GM18867 (cell line): Measurements from ENCODE around the gene CASP1.
"Not testable (repeated sequence)": the region's sequence is repeated elsewhere in the genome, so short reads cannot be mapped to it uniquely, and the experiment has no call there.

Experiments used
- ATAC-seq: cut with Tn5 transposase; IDR thresholded peaks from one replicate; pipeline ENCODE4 v1.9.1; 2021; ENCODE audit warnings: mild to moderate bottlenecking, moderate library complexity; ENCODE audit not compliant: unreplicated experiment

The CASP1 gene

DNA sequence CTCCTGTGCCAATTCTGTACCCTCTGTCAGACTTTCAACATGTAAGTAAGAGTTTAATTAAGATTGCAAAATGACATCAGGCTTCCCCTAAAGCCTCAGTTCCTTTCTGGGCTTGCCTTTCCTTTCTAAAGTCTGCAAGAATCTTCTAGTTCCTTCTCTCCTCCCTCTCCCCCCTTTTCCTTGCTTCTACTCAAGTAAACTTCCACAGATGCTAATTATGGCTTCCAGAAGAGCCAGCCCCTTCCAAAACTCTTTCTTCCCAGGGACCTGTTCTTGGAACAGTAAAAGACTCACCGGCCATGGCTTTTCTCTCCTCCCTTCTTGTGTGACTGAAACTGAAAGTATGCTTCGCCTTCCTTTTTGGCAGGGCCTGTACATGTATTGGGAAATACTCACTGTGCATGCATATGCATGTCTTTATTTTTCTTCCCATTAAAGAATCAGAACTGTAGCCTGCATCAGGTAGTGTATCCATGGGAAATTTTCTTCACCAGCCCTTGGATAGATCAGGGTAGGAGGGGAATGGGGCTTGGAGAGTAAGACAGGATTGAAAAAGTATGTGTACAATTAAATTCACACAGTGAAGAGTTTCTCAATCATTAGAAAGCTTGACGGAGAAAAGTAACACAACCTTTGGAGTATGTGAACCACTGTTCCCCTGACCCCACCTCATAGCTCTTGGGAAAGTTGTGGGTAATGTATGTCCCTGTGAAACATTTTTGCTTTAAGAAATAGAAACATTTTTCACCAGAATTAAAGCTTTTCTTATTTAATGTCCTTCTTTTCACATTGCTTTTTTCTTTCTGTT lies at the start of gene CASP1:
Gene CASP1, minus strand, starts transcription at position 332 of the 808 bp plus-strand sequence. Its CDS starts 31 bp downstream, at position 301.
- peak; percentile 89 for ATAC-seq

DNA sequence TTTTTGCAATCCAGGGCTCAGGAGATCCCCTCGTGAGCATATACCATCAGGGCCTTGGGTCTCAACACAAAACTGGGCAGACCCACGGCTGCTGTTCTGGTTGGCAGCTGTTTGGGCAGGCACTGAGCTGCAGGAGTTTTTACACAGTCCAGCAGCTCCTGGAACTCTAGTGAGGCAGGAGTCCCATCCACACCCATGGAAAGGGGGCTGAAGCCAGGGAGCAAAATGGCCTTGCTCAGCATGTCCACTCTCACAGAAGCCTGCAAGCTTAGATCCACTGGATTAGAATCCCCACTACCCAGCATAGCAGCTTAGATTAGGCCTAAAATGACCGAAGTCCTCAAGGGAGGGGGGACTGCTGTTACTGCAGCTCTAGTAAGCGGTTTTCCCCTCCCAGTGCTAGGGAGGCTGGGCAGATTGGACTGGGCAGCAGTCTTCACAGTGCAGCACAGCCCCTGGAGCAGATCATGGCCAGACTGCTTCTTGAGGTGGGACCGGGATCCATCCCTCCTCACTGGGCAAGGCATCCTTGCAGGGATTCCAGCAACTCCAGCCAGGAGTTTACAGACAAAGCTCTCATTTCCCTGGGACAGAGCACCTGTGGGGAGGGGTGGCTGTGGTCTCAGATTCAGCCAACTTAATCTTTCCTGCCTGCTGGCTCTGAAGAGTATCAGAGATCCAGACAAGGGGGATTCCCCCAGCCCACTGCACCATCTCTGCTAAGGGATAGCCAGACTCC lies 46.6 kb upstream of the CASP1 start:
- ATAC-seq, result no peak

DNA sequence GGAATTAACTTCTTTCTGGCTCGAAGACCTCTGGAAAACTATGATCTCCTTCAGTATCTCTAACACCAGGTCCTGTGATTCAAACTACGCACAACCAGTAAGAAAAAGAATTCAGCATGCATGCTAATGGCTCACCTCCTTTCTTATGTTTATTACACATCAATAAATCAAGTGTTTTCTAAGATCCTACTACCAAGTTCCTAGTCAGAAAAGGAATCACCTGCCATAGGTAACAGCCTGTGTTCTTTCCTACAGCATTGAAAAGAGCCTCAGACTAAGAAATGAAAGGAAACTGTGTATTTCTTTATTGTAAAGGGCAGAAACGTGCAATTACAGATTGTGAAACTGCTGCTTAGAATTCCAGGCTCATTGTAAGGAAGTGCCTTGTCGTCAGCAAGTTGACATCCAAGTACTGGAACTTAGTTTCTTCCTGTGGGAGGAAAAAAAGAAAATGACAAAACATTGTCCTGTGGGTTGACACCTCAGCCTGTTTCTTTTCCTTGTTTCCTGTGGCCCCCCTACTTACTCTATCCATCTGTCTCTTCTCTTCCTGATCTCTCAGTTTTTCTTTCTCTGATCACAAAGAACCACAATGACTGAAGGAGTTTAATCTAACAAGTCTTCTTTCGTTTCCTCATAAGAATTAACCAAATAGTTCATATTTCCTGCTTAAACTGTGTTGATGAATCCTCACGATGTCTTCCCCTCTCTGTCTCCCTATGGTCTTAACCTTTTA lies 45.4 kb upstream of the CASP1 start:
- not testable (repeated sequence) for ATAC-seq

DNA sequence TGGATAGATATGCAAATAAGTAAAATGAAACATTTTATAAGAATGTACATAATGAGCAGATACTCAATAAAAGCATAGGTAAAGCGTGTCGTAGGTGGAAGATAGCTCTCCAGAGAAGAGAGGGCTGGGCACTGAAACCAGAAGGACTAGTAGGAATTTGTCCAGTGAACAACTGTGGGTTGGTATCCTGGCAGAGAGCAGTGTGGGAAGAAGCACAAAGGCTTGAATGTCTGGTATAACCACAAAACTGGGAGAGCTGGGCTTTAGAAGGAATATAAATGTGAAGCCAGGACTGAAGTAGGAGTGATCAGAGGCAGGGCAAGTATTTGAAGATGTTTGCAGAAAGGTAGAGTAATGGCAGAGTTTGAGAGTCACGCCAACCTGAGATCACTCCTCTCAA lies 43.3 kb upstream of the CASP1 start:
- no peak for ATAC-seq

GRCh38 chr11:105077141-105077790 lies 42.3 kb upstream of the CASP1 start:
- ATAC-seq, result peak; percentile 56

DNA sequence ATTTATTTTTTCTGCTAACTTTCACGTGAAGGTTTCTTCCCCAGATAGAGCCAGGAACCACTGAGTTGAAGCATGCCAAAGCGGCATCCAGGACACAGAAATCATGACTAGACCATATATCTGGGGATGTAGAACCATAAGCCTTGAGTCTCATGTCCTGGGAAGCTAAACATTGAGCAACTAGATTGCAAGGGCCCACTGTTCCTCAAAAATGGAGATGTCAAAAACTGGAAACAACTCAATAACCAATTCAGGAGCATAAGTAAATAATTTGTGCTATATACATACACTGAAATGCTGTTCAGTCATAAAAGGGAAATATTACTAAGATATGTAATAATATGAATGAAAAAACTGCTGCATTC lies 39.2 kb upstream of the CASP1 start:
- no peak for ATAC-seq

- no peak for ATAC-seq
Observed at GRCh38 chr11:105073456-105074165, 38.7 kb upstream of the CASP1 start.

GRCh38 chr11:105072080-105072479 lies 37.1 kb upstream of the CASP1 start:
- ATAC-seq, result not testable (repeated sequence)

- no peak for ATAC-seq
Observed at GRCh38 chr11:105071089-105071732, 36.3 kb upstream of the CASP1 start.

- no peak for ATAC-seq
Observed at GRCh38 chr11:105070306-105070705, 35.4 kb upstream of the CASP1 start.

DNA sequence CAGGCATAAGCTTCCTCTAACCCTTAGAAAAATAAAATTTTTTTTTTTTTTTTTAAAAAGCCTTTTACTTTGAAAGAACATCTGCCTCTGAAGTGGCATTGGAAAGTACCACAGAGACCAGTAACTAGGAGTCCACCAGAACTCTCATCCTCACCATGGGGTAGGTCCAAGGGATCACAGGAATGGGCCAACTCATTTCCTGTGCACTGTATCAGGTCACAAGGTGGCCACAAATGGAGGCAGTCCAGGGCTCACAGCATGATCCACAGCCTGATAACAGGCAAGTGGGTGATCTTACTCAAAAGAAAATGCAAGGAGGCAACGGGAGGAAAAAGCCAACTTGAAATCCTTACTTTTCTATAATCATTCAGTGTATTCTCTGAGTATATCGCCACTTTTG lies 34.8 kb upstream of the CASP1 start:
- ATAC-seq, result not testable (repeated sequence)

DNA sequence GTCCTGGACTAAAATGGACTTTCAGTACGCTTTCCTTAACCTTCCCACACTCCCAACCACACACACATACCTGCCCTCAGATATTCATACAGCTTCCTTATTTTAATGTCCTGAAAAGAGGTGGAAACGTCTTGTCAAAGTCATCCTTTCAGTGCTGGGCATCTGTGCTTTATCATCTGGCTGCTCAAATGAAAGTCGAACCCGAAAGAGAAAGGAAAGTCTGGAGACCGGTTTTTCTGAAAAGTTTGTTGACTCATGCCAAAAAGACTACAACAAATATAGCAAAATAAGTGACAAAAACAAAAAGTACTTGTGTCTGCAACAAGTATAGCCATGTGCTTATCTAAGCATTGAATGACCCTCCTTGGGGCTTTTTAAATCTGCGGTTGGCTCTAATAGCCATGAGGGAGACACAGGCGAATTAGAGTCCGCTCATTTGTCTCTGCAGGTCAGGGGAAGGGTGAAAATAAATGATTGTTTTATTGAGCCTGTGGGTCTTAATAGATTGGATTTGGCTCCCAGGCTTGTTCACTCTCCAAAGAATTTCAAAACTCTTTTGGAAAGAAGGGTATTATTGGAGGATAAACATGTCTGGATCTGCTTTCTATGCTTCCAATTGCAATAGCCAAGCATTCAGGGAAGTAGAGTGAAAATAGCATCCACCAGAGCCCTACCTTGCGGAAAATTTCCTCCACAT lies 28.4 kb upstream of the CASP1 start:
- not testable (repeated sequence) for ATAC-seq

DNA sequence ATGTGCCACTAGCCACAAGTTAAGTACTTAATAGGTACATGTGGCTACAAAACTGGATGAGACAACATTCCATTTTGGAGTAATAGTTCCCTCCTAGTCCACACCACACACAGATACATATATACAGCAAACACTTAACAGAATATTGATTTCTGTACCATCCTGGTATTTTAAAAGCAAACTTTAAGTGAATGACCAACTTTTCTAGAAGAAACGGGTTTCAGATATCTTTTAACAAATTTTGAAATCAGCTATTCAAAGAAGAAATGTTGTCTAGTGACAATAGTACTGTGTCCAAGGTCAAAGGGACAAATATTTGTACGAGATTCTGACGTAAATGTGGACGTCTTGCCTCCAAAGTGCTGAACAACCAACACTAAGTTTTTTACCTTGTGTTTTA lies 22.5 kb upstream of the CASP1 start:
- ATAC-seq, result no peak

- no peak for ATAC-seq
Observed at GRCh38 chr11:105056446-105056845, 21.5 kb upstream of the CASP1 start.

DNA sequence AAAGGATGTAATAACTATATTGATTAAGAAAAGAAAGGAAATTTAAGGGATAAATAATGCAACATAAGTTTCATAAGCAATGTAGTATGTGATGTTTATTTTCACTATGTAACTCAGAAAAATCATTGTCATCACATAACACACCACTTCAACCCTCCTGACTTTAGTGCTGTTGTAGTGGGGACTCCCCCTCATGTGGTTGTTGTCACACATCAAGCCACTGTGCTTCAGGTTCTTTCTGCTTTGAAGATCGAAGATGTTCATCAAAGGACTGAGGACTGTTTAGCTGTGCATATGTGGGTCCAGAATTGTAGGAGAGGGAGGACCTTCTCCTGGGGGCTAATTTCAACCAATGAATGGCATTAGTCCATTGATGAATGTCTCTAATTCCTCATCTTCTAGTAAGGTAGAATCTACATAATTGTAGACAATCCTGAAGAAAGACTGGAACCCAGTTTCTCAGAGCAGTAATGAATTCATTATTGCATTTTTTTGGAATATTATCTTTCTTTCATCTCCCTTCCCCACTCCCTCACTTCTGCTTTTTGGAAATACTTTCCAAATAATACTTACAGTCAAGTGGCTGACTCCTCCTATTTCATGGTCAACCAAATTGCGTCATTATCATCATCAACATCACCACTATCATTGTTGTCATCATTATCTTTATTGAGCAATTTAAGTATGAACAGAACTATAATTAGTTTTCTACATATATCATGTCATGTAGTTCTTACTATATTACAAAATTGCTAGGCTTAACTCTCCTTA lies 20.0 kb upstream of the CASP1 start:
- no peak for ATAC-seq

- ATAC-seq, result no peak
Observed at GRCh38 chr11:105052487-105052886, 17.5 kb upstream of the CASP1 start.

DNA sequence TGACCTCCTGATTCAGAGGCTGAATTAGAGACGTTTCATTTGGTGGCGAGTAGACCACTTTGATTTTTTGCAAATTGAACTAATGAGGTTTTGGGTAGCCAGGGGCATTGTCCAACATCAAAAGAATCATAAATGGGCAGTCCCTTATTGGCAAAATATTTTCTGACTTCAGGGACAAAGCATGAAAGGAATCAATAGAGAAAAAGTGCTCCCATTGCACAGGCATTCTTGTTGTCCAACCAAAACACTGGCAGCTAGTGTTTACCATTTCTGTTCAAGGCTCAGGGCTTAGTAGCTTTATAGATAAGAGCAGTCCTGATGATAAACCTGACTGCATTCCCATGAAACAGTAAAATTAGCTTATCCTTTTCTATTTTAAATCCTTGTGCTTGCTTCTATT lies 16.6 kb upstream of the CASP1 start:
- no peak for ATAC-seq

DNA sequence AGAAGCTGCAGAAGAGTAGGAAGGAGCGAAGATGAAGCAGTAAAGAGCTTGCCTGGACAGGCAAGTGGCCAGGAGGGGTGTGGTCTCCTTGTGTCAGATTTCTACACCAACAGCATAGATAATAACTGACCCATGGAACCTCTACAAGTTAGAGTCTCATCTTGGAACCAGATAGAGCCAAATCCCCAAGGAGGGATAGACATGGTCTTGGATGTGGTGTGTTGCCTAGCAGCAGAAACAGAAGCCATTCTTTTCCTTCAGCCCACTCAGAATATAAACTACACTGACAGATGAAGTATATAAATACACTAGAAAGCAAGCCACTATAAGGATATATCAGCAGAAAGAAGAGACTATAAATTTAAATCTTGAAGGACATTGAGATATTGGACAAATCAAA lies 14.5 kb upstream of the CASP1 start:
- no peak for ATAC-seq
